Measurements from ENCODE around the gene TRAF3. TPM values are rescaled to one million over a fixed set of nuclear protein-coding genes. Genes with fewer than 3 reads are reported as not detected.

Gene TRAF3
- total and polyA plus RNA-seq, 4 donors = 3.4 to 32.6 (median 11.5) TPM

GRCh38 chr14:102749393-102750305 is 27.6 kb upstream of the TRAF3 start:
- no peak overlapping the region for H3K27ac ChIP-seq (ENCODE audit: low read depth in 1 of 2, low read length in 2 of 2)
- H3K4me3 ChIP-seq (ENCODE audit: low read length in 2 of 2) = no peak overlapping the region
- intact Hi-C loops (cut with DNase I) = no loop called here
- no peaks in the 10 kb centered on the region for H3K36me3 ChIP-seq (ENCODE audit: control insufficient read depth in 1 of 2, insufficient read depth in 2 of 2, low read length in 1 of 2)
- 86% methylated on average over 33 of the region's 33 CpGs for WGBS, 2 donors
- H3K4me1 ChIP-seq (ENCODE audit: control insufficient read depth in 1 of 2, insufficient read depth in 2 of 2, low read length in 2 of 2) = no peaks in the 10 kb centered on the region
- no peaks in the 10 kb centered on the region for H3K27me3 ChIP-seq (ENCODE audit: control insufficient read depth in 1 of 2, insufficient read depth in 2 of 2, low read length in 1 of 2)
- ATAC-seq (ENCODE audit: low FRiP score) (no peak), DNase-seq (no peak)
- H3K9me3 ChIP-seq (ENCODE audit: control insufficient read depth, low read length) = no peaks in the 10 kb centered on the region

- intact Hi-C loops (cut with DNase I) = no loop called here
- ATAC-seq (ENCODE audit: low FRiP score) (no peak), DNase-seq (no peak)
- Histone ChIP-seq H3K4me3 (ENCODE audit: low read length in 2 of 2) (no peak overlapping the region), H3K4me1 (ENCODE audit: control insufficient read depth in 1 of 2, insufficient read depth in 2 of 2, low read length in 2 of 2) (no peaks in the 10 kb centered on the region), H3K27ac (ENCODE audit: low read depth in 1 of 2, low read length in 2 of 2) (no peak overlapping the region), H3K36me3 (ENCODE audit: control insufficient read depth in 1 of 2, insufficient read depth in 2 of 2, low read length in 1 of 2) (no peaks in the 10 kb centered on the region), H3K9me3 (ENCODE audit: control insufficient read depth, low read length) (no peaks in the 10 kb centered on the region), H3K27me3 (ENCODE audit: control insufficient read depth in 1 of 2, insufficient read depth in 2 of 2, low read length in 1 of 2) (no peaks in the 10 kb centered on the region)
- WGBS, 2 donors = 94 to 95% methylated on average over 14 of the region's 14 CpGs
Measured at GRCh38 chr14:102750376-102750775, 26.9 kb upstream of the TRAF3 start.

GRCh38 chr14:102751088-102751487 is 26.2 kb upstream of the TRAF3 start:
- DNase-seq = no peak
- ATAC-seq (ENCODE audit: low FRiP score) = no peak
- Histone ChIP-seq H3K9me3 (ENCODE audit: control insufficient read depth, low read length) (no peaks in the 10 kb centered on the region), H3K4me1 (ENCODE audit: control insufficient read depth in 1 of 2, insufficient read depth in 2 of 2, low read length in 2 of 2) (no peaks in the 10 kb centered on the region), H3K36me3 (ENCODE audit: control insufficient read depth in 1 of 2, insufficient read depth in 2 of 2, low read length in 1 of 2) (no peaks in the 10 kb centered on the region), H3K27me3 (ENCODE audit: control insufficient read depth in 1 of 2, insufficient read depth in 2 of 2, low read length in 1 of 2) (no peaks in the 10 kb centered on the region), H3K4me3 (ENCODE audit: low read length in 2 of 2) (no peak overlapping the region), H3K27ac (ENCODE audit: low read depth in 1 of 2, low read length in 2 of 2) (no peak overlapping the region)
- intact Hi-C loops (cut with DNase I) = no loop called here
- WGBS, 2 donors = 84 to 89% methylated on average over 16 of the region's 16 CpGs

- H3K4me3 ChIP-seq (ENCODE audit: low read length in 2 of 2) = no peak overlapping the region
Measured at GRCh38 chr14:102752239-102752847, 24.9 kb upstream of the TRAF3 start.

GRCh38 chr14:102754370-102755262 is 22.6 kb upstream of the TRAF3 start:
- Histone ChIP-seq H3K36me3 (ENCODE audit: control insufficient read depth in 1 of 2, insufficient read depth in 2 of 2, low read length in 1 of 2) (no peaks in the 10 kb centered on the region), H3K4me3 (ENCODE audit: low read length in 2 of 2) (no peak overlapping the region), H3K4me1 (ENCODE audit: control insufficient read depth in 1 of 2, insufficient read depth in 2 of 2, low read length in 2 of 2) (no peaks in the 10 kb centered on the region), H3K9me3 (ENCODE audit: control insufficient read depth, low read length) (no peaks in the 10 kb centered on the region), H3K27ac (ENCODE audit: low read depth in 1 of 2, low read length in 2 of 2) (no peak overlapping the region), H3K27me3 (ENCODE audit: control insufficient read depth in 1 of 2, insufficient read depth in 2 of 2, low read length in 1 of 2) (no peaks in the 10 kb centered on the region)
- DNase-seq = no peak
- 82 to 88% methylated on average over 17 of the region's 17 CpGs for WGBS, 2 donors
- intact Hi-C loops (cut with DNase I) = no loop called here
- ATAC-seq (ENCODE audit: low FRiP score) = no peak

More at GRCh38 chr14:102752239-102752847, 24.9 kb upstream of the TRAF3 start:
- Histone ChIP-seq H3K4me1 (ENCODE audit: control insufficient read depth in 1 of 2, insufficient read depth in 2 of 2, low read length in 2 of 2) (no peaks in the 10 kb centered on the region), H3K27ac (ENCODE audit: low read depth in 1 of 2, low read length in 2 of 2) (no peak overlapping the region), H3K27me3 (ENCODE audit: control insufficient read depth in 1 of 2, insufficient read depth in 2 of 2, low read length in 1 of 2) (no peaks in the 10 kb centered on the region), H3K9me3 (ENCODE audit: control insufficient read depth, low read length) (no peaks in the 10 kb centered on the region), H3K36me3 (ENCODE audit: control insufficient read depth in 1 of 2, insufficient read depth in 2 of 2, low read length in 1 of 2) (no peaks in the 10 kb centered on the region)
- WGBS, 2 donors = 87 to 89% methylated on average over 14 of the region's 14 CpGs
- ATAC-seq (ENCODE audit: low FRiP score) (peak; percentile 16), DNase-seq (no peak)
- intact Hi-C loops (cut with DNase I) = no loop called here

GRCh38 chr14:102757646-102758045 is 19.6 kb upstream of the TRAF3 start:
- 87 to 91% methylated on average over 11 of the region's 11 CpGs for WGBS, 2 donors
- no peaks in the 10 kb centered on the region for H3K27me3 ChIP-seq (ENCODE audit: control insufficient read depth in 1 of 2, insufficient read depth in 2 of 2, low read length in 1 of 2)
- intact Hi-C loops (cut with DNase I) = no loop called here

GRCh38 chr14:102758087-102758486 is 19.2 kb upstream of the TRAF3 start:
- ATAC-seq (ENCODE audit: low FRiP score) = no peak
- Histone ChIP-seq H3K9me3 (ENCODE audit: control insufficient read depth, low read length) (no peaks in the 10 kb centered on the region), H3K27me3 (ENCODE audit: control insufficient read depth in 1 of 2, insufficient read depth in 2 of 2, low read length in 1 of 2) (no peaks in the 10 kb centered on the region), H3K36me3 (ENCODE audit: control insufficient read depth in 1 of 2, insufficient read depth in 2 of 2, low read length in 1 of 2) (no peaks in the 10 kb centered on the region), H3K4me3 (ENCODE audit: low read length in 2 of 2) (no peak overlapping the region), H3K4me1 (ENCODE audit: control insufficient read depth in 1 of 2, insufficient read depth in 2 of 2, low read length in 2 of 2) (no peaks in the 10 kb centered on the region), H3K27ac (ENCODE audit: low read depth in 1 of 2, low read length in 2 of 2) (no peak overlapping the region)
- 86% methylated on average over 5 of the region's 5 CpGs for WGBS, 2 donors
- intact Hi-C loops (cut with DNase I) = no loop called here
- DNase-seq = no peak

More at GRCh38 chr14:102757646-102758045, 19.6 kb upstream of the TRAF3 start:
- no peak for DNase-seq
- no peaks in the 10 kb centered on the region for H3K9me3 ChIP-seq (ENCODE audit: control insufficient read depth, low read length)
- H3K36me3 ChIP-seq (ENCODE audit: control insufficient read depth in 1 of 2, insufficient read depth in 2 of 2, low read length in 1 of 2) = no peaks in the 10 kb centered on the region
- ATAC-seq (ENCODE audit: low FRiP score) = no peak
- H3K4me1 ChIP-seq (ENCODE audit: control insufficient read depth in 1 of 2, insufficient read depth in 2 of 2, low read length in 2 of 2) = no peaks in the 10 kb centered on the region
- no peak overlapping the region for H3K27ac ChIP-seq (ENCODE audit: low read depth in 1 of 2, low read length in 2 of 2)
- no peak overlapping the region for H3K4me3 ChIP-seq (ENCODE audit: low read length in 2 of 2)

GRCh38 chr14:102759456-102760187 is 17.6 kb upstream of the TRAF3 start:
- H3K4me3 ChIP-seq (ENCODE audit: low read length in 2 of 2) = no peak overlapping the region
- intact Hi-C loops (cut with DNase I) = no loop called here
- 69 to 75% methylated on average over 10 of the region's 10 CpGs for WGBS, 2 donors
- ATAC-seq (ENCODE audit: low FRiP score) (no peak), DNase-seq (no peak)
- H3K36me3 ChIP-seq (ENCODE audit: control insufficient read depth in 1 of 2, insufficient read depth in 2 of 2, low read length in 1 of 2) = no peaks in the 10 kb centered on the region
- no peak overlapping the region for H3K27ac ChIP-seq (ENCODE audit: low read depth in 1 of 2, low read length in 2 of 2)
- no peaks in the 10 kb centered on the region for H3K4me1 ChIP-seq (ENCODE audit: control insufficient read depth in 1 of 2, insufficient read depth in 2 of 2, low read length in 2 of 2)
- no peaks in the 10 kb centered on the region for H3K9me3 ChIP-seq (ENCODE audit: control insufficient read depth, low read length)
- H3K27me3 ChIP-seq (ENCODE audit: control insufficient read depth in 1 of 2, insufficient read depth in 2 of 2, low read length in 1 of 2) = no peaks in the 10 kb centered on the region

Measured in aorta (tissue), 5 donors.